Epithelial cell of esophagus (primary cell): ENCODE data around the gene PDLIM3.

Experiments used
- DNase-seq: peaks from one replicate; pipeline ENCODE4 v3.0.0; 2010; ENCODE audit warnings: low read depth
- H3K4me3 ChIP-seq: 2 replicates; pipeline ENCODE4 v1.5.1; 2011; ENCODE audit warnings: mild to moderate bottlenecking, low read length, control low read depth
- CTCF ChIP-seq: IDR thresholded peaks from 2 replicates; pipeline ENCODE4 v1.5.1; 2011; ENCODE audit warnings: low read depth, mild to moderate bottlenecking, low read length, control low read depth, inconsistent platforms; ENCODE audit not compliant: insufficient read depth; ENCODE audit errors: missing control alignments

The PDLIM3 gene

GRCh38 chr4:185465707-185466106 lies 69.6 kb downstream of the PDLIM3 start:
- TF ChIP-seq CTCF, result no peak
- no peak for DNase-seq
- H3K4me3 ChIP-seq, result no peak overlapping the region

- no peak for TF ChIP-seq CTCF
Observed at GRCh38 chr4:185464887-185465286, 70.4 kb downstream of the PDLIM3 start.

GRCh38 chr4:185464183-185464582 lies 71.1 kb downstream of the PDLIM3 start:
- DNase-seq, result no peak
- TF ChIP-seq CTCF, result no peak
- H3K4me3 ChIP-seq, result no peak overlapping the region

More at GRCh38 chr4:185464887-185465286, 70.4 kb downstream of the PDLIM3 start:
- no peak for DNase-seq
- H3K4me3 ChIP-seq, result no peak overlapping the region

GRCh38 chr4:185463541-185463940 lies 71.8 kb downstream of the PDLIM3 start:
- no peak overlapping the region for H3K4me3 ChIP-seq
- no peak for TF ChIP-seq CTCF
- DNase-seq, result no peak

- H3K4me3 ChIP-seq, result no peak overlapping the region
- DNase-seq, result no peak
- no peak for TF ChIP-seq CTCF
Observed at GRCh38 chr4:185461565-185461964, 73.7 kb downstream of the PDLIM3 start.

- H3K4me3 ChIP-seq, result no peak overlapping the region
- TF ChIP-seq CTCF, result peak; percentile 9
- no peak for DNase-seq
Observed at GRCh38 chr4:185457136-185457535, 78.2 kb downstream of the PDLIM3 start.

GRCh38 chr4:185456131-185456530 lies 79.2 kb downstream of the PDLIM3 start:
- no peak overlapping the region for H3K4me3 ChIP-seq
- no peak for TF ChIP-seq CTCF
- DNase-seq, result no peak
